Measurements from ENCODE around the gene CZIB.
A peak's percentile ranks its signal among the peaks of the same experiment; 100 is the strongest.
"Not testable (repeated sequence)": the region's sequence is repeated elsewhere in the genome, so short reads cannot be mapped to it uniquely, and the experiment has no call there.

The CZIB gene

GRCh38 chr1:53242381-53242780, 21.9 kb upstream of the CZIB start:
- H3K4me3 ChIP-seq (ENCODE audit: low read length) = no peak overlapping the region
- no peak for DNase-seq (ENCODE audit: low read depth, low spot score)

GRCh38 chr1:53241828-53242227, 21.4 kb upstream of the CZIB start:
- DNase-seq (ENCODE audit: low read depth, low spot score) = no peak
- H3K4me3 ChIP-seq (ENCODE audit: low read length) = no peak overlapping the region

GRCh38 chr1:53238197-53239155, 18.0 kb upstream of the CZIB start, which contains the start of gene MAGOH:
Gene MAGOH, minus strand, starts transcription at chr1:53238518. Its CDS starts 70 bp downstream, at chr1:53238448.
- peak; percentile 92 for DNase-seq (ENCODE audit: low read depth, low spot score)

GRCh38 chr1:53237638-53238037, 17.2 kb upstream of the CZIB start:
- no peak for DNase-seq (ENCODE audit: low read depth, low spot score)

More at GRCh38 chr1:53238197-53239155, 18.0 kb upstream of the CZIB start, which contains the start of gene MAGOH:
- peak within 1 kb of the TSS; percentile 96 for H3K4me3 ChIP-seq (ENCODE audit: low read length)

GRCh38 chr1:53220962-53221286, 490 bp upstream of the CZIB start:
- peak overlapping the region; percentile 88 for H3K4me3 ChIP-seq (ENCODE audit: low read length)
- no peak for DNase-seq (ENCODE audit: low read depth, low spot score)

More at GRCh38 chr1:53237638-53238037, 17.2 kb upstream of the CZIB start:
- H3K4me3 ChIP-seq (ENCODE audit: low read length) = peak overlapping the region; percentile 96

GRCh38 chr1:53219711-53220110, 723 bp downstream of the CZIB start:
- no peak for DNase-seq (ENCODE audit: low read depth, low spot score)
- H3K4me3 ChIP-seq (ENCODE audit: low read length) = peak overlapping the region; percentile 88

- no peak overlapping the region for H3K4me3 ChIP-seq (ENCODE audit: low read length)
- no peak for DNase-seq (ENCODE audit: low read depth, low spot score)
These were observed 2.2 kb downstream of the CZIB start for GRCh38 chr1:53218201-53218600.

GRCh38 chr1:53214376-53214940, 6.0 kb downstream of the CZIB start:
- no peak for DNase-seq (ENCODE audit: low read depth, low spot score)
- no peak overlapping the region for H3K4me3 ChIP-seq (ENCODE audit: low read length)

- no peak overlapping the region for H3K4me3 ChIP-seq (ENCODE audit: low read length)
- no peak for DNase-seq (ENCODE audit: low read depth, low spot score)
These were observed 9.5 kb downstream of the CZIB start for GRCh38 chr1:53210954-53211353.

- H3K4me3 ChIP-seq (ENCODE audit: low read length) = no peak overlapping the region
- DNase-seq (ENCODE audit: low read depth, low spot score) = no peak
These were observed 10.1 kb downstream of the CZIB start for GRCh38 chr1:53210352-53210751.

- DNase-seq (ENCODE audit: low read depth, low spot score) = no peak
- H3K4me3 ChIP-seq (ENCODE audit: low read length) = no peak overlapping the region
These were observed 12.7 kb downstream of the CZIB start for GRCh38 chr1:53207726-53208125.

- DNase-seq (ENCODE audit: low read depth, low spot score) = no peak
- H3K4me3 ChIP-seq (ENCODE audit: low read length) = no peak overlapping the region
These were observed 13.6 kb downstream of the CZIB start for GRCh38 chr1:53206735-53207379.

- not testable (repeated sequence) for H3K4me3 ChIP-seq (ENCODE audit: low read length); DNase-seq (ENCODE audit: low read depth, low spot score)
These were observed 14.2 kb downstream of the CZIB start for GRCh38 chr1:53206083-53206685.

GRCh38 chr1:53205496-53205895, 14.9 kb downstream of the CZIB start:
- DNase-seq (ENCODE audit: low read depth, low spot score); H3K4me3 ChIP-seq (ENCODE audit: low read length): not testable (repeated sequence)

- no peak for DNase-seq (ENCODE audit: low read depth, low spot score)
These were observed 17.0 kb downstream of the CZIB start for GRCh38 chr1:53203466-53203865.

GRCh38 chr1:53198241-53198651, 22.2 kb downstream of the CZIB start:
- no peak overlapping the region for H3K4me3 ChIP-seq (ENCODE audit: low read length)
- no peak for DNase-seq (ENCODE audit: low read depth, low spot score)

More at GRCh38 chr1:53203466-53203865, 17.0 kb downstream of the CZIB start:
- H3K4me3 ChIP-seq (ENCODE audit: low read length) = no peak overlapping the region

GRCh38 chr1:53197291-53198200, 22.9 kb downstream of the CZIB start:
- DNase-seq (ENCODE audit: low read depth, low spot score) = no peak
- H3K4me3 ChIP-seq (ENCODE audit: low read length) = peak overlapping the region; percentile 88

- DNase-seq (ENCODE audit: low read depth, low spot score) = peak; percentile 87
- H3K4me3 ChIP-seq (ENCODE audit: low read length) = peak within 1 kb of the TSS; percentile 88
These were observed 23.7 kb downstream of the CZIB start, which contains the start of gene CPT2 for GRCh38 chr1:53196485-53197290. Gene CPT2, plus strand, starts transcription at chr1:53196824. Its CDS starts 120 bp downstream, at chr1:53196944.

All from Jurkat, Clone E6-1 (cell line).